ENCODE measurements around the gene RAX.

GRCh38 chr18:59265246-59265973, 7.8 kb downstream of the RAX start:
- TF ChIP-seq, protein P1, sequence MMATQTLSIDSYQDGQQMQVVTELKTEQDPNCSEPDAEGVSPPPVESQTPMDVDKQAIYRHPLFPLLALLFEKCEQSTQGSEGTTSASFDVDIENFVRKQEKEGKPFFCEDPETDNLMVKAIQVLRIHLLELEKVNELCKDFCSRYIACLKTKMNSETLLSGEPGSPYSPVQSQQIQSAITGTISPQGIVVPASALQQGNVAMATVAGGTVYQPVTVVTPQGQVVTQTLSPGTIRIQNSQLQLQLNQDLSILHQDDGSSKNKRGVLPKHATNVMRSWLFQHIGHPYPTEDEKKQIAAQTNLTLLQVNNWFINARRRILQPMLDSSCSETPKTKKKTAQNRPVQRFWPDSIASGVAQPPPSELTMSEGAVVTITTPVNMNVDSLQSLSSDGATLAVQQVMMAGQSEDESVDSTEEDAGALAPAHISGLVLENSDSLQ (IDR thresholded peaks at IDR 0.05) = no peak
- no peak for TF ChIP-seq FOXK2 (IDR thresholded peaks at IDR 0.05)
- no peak for TF ChIP-seq FOXM1 (IDR thresholded peaks at IDR 0.05; ENCODE audit: borderline replicate concordance)
- no peak for TF ChIP-seq LEF1 (IDR thresholded peaks at IDR 0.05; ENCODE audit: borderline replicate concordance)
- TF ChIP-seq TARDBP (IDR thresholded peaks at IDR 0.05) = no peak
- TF ChIP-seq SP1 (IDR thresholded peaks at IDR 0.05) = no peak
- TF ChIP-seq ELF4 (IDR thresholded peaks at IDR 0.05) = no peak
- TF ChIP-seq BHLHE40 (IDR thresholded peaks at IDR 0.05; ENCODE audit: borderline replicate concordance) = no peak
- TF ChIP-seq ZNF384 (IDR thresholded peaks at IDR 0.05) = no peak
- TF ChIP-seq CTBP1 (IDR thresholded peaks at IDR 0.05; ENCODE audit: borderline replicate concordance) = no peak
- no peak for TF ChIP-seq L3MBTL2 (conservative IDR thresholded peaks at IDR 0.05)
- TF ChIP-seq FOXA1 (IDR thresholded peaks at IDR 0.05) = no peak
- no peak for TF ChIP-seq NFRKB (IDR thresholded peaks at IDR 0.05)
- TF ChIP-seq SUZ12 (IDR thresholded peaks at IDR 0.05) = no peak

Data from HEK293T (cell line).